ENCODE measurements around the gene SCTR.

Gene SCTR

DNA sequence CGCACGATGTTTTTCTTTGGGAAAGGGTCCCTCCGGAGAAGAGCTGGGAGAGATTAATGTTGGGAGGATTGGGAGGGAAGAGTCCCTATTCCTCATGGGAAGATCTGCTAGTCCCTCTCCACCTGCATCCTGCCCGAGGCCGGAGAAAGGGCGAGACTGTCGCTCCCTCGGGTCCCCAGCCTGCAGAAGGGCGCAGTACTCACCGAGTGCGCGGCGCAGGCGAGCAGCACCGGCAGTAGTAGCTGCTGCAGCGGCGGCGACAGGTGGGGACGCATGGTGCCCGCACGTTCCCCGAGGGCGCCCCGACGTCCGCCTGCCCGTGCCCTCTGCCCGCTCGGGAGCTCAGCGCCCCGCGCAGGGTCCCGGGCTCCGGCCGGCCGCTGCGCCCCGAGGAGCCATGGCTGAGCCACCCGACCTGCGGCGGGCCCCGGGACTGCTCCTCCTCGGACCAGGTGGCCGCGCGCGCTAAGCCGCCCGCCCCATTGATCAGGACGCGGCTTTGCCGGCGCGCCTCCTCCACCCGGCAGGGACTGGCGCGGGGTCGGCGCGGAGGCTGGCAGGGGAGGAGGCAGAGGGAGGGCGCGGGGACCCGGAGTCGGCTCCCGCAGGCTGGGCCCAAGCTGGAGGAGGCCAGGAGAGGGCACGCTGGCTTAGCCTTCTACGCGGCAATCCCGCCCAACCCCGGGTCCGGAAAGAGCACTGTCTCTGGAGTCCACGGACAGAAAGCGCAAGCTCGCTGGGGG is at the start of gene SCTR:
TSS of gene SCTR (minus strand) at position 532 of the 743 bp plus-strand sequence. CDS start at position 275, 257 bp downstream.
- DNase-seq (ENCODE audit: low read depth), result no peak

DNA sequence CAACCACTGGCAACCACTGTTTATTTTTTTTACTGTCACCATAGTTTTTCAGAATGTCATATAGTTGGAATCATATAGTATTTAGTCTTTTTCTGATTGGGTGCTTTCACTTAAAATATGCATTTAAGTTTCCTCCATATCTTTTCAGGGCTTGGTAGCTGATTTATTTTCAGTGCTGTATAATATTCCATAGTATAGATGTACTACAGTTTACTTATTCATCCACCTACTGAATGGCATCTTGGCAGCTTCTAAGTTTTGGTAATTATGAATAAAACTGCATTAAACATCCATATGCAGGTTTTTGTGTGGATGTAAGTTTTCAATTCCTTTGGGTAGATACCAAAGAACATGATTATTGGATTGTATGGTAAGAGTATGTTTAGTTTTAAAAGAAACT is 43.0 kb upstream of the SCTR start:
- no peak for DNase-seq (ENCODE audit: low read depth)

DNA sequence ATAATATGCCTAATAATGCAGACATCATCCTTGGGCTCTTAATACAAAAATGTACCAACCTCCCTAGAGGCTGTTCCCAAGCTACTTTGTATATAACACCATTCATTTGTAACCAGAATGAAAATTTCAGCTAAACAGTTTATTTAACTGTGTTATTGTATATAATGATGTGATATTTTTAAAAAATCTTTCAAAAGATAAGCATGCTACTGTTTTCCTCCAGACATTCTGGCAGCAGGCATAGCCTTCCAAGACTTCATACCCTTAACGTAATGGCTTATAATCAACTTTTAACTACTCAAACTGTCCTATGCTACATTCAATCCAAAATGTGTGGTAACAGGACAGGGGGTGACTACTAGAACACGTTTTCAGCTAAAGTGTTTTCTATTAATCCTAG is 41.2 kb upstream of the SCTR start:
- DNase-seq (ENCODE audit: low read depth), result no peak

DNA sequence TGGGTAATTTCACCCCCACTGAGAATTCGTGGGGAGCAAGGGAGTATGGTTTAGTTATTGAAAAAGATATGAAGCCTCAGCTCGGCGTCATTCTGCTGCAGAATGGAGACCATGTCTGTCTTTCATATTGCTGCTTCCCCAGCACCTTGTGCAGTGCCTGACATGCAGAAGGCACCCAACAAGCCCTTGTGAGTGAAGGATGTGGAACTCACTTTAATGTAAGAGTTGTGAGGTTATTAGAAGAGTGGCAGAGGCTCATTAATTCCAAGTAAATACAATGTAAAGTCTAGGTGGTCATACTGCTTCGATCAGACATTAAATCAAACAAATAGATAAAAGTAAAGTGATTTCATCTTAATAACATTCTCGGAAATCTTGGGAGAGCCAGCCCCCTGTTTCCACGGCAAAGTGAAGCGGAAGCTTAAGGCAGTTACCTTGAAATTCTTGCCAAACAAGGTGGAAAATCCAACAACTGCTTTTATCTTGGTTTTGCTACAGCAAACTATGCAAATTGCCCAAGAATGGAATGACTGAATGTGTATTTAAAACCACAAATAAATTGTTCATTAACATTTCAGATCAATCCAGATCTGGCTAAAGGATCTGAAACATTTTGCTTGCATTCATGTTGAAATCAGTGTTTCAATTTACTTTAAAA is 29.5 kb upstream of the SCTR start:
- DNase-seq (ENCODE audit: low read depth), result no peak

DNA sequence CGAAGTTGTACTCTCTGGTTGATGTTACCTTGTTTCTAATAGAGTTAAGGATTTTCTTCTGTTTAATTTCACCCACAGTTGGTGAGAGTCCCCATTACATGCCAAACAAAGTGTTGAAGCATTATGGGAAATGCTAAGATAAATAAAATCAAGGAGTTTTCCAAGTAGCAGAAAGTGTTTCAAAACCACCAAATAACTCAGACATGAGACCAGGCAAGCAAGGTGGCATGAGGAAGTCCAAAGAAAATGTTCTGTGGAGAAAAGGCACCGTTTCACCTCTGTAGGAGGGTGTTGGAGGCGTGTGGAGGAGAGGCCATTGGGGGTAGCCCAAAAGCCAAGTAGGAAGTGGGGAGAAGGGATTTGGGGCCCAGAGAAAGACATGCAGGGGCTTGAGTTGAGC is 28.6 kb upstream of the SCTR start:
- no peak for DNase-seq (ENCODE audit: low read depth)

DNA sequence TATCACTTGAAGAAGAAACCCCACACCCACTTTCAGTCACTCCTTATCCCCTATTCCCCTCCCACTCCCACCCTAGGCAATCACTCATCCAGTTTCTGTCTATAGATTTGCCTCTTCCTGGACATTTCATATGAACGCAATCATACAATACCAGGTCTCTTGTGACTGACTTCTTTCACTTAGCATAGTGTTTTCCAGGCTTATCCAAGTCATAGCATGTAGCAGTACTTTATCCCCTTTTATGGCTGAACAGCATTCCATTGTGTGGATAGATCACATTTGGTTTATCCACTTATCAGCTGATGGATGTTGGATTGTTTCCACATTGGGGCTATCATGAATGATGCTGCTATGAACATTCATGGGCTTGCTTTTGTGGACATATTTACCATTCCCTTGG is 26.6 kb upstream of the SCTR start:
- no peak for DNase-seq (ENCODE audit: low read depth)

DNA sequence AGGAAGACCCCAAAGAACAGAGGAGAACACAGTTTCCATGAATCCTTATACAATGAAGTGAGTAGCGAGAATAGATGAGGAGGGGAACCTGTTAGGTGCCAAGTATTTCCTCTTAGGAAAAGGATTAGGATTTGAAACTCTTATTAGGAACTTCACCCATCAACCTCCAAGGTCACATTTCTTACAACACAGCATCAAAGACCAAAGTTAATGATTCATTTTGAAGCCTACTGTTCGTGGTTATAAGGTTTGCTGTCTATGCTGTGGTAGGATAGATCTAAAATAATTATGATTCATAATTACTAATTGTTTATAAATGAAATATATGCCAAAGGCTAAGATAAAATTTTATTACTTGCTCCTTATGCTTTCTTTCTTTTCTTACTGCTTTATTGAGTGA is 26.1 kb upstream of the SCTR start:
- no peak for DNase-seq (ENCODE audit: low read depth)

DNA sequence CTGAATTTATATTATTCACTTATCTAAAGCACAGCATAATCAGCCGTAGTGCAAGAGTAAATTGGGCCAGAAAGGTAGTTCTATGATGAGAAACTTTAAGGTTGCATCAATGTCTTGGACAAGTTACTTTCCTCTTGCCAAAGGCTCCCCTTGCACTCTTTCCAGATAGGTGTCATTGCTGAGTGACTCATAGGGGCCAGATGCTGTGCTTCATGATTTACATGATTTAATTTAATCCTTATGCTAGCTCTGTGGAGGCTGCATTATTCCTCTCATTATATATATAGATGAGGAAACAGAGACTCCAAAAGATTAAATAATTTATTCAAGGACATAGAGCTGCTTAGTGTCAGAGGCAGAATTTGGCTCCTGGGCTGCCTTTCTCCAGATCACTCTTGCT is 25.0 kb upstream of the SCTR start:
- peak; percentile 22 for DNase-seq (ENCODE audit: low read depth)

DNA sequence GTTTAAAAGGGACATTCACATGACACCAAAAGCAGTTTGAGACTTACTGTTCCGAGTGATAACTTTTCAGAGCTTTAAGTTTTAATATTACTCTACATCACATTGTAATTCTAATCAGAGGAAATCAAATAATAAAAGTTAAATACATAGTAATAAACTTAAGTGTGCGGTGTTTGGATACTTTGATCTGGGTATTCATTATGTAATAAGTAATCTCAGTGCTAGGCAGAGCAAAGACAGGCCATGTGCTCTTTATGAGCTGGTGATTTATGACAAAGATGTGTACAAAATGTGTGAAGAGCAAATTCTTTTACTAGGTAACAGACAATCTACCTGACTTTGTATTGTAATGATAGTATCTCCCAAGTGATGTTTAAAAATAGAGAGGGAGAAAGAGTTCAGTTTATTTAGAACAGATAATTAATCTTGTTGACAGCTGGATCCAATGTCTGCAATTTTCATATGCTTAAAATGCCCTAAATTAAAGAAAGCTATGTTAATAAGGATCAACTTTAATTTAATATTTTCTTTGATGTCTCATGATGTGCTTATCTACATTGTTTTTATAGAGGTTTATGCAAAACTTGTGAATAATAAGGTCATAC is 24.3 kb upstream of the SCTR start:
- DNase-seq (ENCODE audit: low read depth), result no peak

DNA sequence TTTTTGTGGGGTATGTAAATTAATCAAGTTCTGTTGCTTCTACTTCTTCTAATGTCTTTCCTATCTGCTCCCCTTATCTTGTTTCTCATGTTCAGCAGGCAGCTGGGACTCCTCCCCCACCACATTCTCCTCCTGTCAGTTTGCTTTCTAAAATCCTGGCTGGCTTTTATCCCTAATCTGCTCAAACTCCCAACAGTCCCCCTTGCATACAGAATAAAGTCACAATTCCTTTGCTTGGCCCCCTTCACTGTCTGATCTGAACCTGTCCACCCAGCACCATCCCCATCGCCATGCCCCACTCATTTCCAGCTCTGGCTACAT is 22.1 kb upstream of the SCTR start:
- DNase-seq (ENCODE audit: low read depth), result no peak

DNA sequence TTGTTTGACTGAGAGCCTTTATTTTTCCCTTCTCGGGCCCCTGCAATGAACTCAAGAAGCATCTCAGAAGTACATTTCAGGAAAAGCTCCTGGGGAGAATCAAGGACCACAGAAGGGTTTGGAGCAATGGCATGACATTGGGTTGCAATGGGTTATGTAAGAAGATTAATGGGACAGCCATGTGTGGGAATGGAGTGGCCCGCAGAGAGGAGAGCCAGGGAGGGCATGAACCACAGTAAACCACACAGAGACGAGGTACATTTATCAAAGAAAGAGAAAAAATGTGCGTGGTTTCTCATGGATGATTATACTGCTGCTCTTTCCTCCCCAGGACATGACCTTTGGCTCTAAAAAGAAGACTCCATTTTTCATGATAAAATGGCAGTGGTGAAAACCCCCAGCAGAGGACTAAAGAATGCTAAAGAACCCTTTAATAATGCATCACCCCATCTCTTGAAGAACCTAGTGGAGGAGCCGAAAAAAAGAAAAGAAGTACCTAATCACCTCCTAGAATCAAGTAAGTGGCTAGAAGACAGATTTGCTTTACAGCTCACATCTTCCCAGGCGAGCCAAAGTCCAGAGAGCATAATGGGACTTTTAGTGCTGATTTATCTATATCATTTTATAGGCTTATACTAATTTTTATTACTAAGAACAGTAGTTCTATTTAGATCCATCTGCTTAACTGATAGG is 21.6 kb upstream of the SCTR start:
- DNase-seq (ENCODE audit: low read depth), result no peak

DNA sequence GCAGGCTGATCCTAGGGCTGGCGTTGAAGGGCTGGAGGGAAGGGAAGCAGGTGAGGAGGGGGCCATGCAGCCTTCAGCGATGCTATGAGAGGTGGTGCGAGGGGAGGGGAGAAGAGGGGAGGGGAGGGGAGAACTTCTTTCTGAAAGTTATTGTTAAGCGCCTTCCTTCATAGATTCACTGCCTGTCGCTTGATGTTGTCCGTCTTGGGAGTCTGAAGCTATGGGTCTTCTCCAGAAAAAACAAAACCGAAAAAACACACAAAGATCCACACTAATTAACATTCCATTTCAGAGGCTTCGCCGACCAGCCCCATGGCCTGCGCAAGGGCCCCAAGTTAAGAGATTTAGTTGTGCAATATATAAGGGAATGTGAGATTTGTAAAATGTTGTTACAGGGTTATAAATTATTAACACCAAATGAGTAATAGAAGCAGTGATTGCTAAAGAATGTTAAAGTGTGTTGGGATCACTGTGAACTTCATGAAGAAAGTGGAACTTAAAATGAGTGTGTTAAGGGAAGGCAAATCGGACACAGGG is 20.7 kb upstream of the SCTR start:
- DNase-seq (ENCODE audit: low read depth), result no peak

DNA sequence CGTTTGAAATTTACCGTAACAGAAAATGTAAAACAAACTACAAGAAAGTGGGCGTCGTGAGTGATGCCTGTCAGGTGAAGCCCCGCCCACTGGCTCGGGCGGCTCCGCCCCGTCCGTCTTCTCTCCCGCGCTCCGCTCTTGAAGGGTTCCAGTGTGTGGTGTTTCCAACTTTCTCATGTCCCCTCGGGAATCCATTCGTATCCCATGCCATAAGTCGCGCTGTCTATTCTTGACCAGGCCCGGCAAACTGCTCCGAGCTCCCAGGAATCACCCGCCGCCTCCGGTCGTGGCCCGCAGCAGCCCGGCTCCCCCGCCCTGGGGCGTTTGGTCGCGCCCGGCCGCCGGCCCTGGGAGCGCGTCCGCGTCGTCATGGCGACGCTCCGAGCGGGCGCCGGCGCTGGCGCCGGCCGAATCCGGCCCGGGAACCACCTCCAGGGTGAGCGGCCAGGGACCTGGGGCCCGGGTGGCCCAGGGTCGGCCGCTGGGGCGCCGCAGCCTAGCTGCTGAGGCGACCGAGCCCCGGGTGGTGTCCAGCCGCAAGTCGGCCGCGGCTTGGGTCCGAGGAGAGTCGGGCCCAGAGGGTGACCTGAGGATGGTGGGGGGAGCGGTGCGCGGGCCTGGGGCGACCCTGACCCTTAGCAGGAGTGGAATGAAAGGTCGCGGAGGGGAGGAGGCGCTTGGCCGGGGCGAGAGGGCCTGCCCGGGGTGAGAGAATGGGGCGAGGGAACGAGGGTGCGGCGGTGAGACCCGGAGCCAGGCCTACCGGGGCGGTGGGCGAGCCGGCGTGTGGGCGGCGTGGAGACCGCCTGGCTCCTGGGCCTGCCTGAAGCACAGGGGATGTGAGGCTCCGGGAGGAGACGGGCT is 20.0 kb upstream of the SCTR start, which contains the start of gene CFAP221:
TSS of gene CFAP221 (plus strand) at position 375 of the 864 bp plus-strand sequence. CDS start 1,683 bp downstream, outside the sequence.
- peak; percentile 67 for DNase-seq (ENCODE audit: low read depth)

DNA sequence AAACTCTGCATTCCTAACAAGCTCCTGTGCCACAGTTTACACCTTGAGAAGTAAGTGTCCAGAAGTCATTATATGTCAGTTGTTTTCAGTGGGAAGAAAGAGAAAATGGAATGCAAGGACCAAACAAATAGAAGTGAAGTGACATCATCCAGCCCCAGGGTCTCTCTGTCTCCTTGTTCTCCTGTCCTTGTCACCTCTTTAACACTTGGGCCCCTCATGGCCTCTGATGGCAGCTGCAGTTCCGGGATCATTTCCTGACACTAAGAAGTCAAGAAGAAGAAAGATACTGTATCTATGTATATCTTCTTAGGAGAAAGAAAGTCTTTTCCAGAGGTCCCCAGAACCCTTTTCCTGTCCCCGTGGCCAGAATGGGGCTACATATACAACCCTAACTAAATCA is 17.2 kb upstream of the SCTR start:
- DNase-seq (ENCODE audit: low read depth), result no peak

DNA sequence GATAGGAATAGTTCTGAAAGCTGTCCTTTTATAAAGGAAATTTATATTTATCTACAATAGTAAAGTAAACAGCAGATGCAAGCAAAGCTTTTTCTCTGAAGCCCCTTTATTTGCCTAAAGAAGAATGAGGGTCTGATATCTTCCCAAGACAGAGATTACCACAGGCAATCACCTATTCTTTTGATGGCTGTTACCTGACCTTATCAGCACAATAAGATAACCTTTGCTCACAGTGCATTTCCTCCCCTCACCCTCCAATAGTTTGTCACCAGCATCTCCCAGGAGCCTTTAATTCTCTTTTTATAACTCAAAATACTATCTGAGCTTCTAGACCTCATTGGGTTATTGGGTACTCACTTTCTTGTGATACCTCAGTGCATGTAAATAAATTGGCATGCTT is 13.5 kb upstream of the SCTR start:
- no peak for DNase-seq (ENCODE audit: low read depth)

DNA sequence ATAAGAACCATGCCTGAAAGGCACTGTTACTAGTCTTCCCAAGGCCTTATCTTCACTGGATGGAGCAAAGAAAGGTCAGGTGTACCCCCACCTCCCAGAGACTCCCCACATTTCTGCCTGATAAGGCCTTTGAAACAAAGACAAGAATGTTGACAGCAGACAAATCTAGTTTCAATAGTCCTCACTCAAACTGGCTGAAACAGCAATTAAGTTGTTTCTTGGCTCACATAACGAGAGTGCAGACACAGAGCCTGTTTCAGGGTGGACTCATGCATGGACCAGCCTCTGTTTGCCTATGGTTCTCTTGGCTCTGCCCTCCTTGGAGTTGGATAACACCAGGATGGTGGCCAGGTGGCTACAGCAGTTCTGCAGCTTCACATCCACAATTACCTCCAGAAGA is 12.4 kb upstream of the SCTR start:
- no peak for DNase-seq (ENCODE audit: low read depth)

DNA sequence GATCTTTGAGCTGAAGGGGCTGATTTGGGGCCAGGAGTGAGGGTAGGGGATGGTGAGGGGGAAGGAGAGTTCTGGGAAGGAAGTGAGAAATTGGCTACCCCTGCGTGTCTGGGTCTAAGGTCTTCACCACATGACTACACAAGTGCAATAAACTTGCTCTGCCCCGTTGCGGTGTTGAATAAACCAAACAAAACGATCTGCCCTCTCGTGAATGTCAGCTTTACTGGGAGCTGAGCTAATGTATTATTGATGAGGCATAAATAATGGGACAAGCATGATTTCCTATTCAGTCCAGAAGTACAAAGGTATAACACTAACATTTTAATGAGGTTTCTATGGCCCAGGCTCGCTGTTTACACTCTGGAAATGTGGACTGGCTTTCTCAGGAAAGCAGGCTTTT is 11.9 kb upstream of the SCTR start:
- no peak for DNase-seq (ENCODE audit: low read depth)

DNA sequence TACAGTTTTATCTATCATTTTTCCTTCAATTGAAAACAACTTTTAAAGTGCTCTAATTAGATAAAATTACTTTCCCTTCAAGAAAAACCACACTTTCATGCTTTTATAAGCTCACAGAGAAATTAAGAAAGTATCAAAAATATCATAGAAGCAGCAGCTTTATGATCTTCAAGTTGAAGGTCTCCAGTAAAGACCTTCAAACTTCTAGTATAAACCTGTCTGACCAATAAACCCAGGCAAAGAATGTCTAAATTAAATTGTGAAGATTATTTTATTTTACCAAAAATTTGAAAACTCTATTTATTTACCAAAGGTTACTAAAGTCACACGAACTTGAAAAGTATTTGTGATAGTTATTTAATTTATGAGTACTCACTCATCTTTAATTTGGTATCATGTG is 9.3 kb upstream of the SCTR start:
- no peak for DNase-seq (ENCODE audit: low read depth)

DNA sequence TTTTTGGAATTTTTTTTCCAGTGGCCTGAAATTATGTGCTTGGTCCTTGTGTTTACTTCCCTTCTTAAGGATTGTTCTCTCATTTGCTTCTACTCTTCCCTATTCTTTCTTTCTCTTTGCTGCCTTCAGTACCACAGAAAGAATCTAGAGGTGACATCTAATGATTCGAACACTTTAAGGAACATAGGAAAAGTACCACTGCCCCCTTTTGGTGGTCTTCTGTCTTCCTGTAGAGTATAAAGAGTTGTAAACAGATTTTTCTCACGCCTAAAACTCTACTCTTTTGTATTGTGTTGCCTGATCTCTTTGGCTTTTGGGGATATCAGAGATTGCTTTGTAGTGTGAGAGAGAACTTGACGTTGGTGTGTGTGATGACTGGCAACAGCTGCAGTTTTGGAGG is 7.0 kb upstream of the SCTR start:
- DNase-seq (ENCODE audit: low read depth), result peak; percentile 32

DNA sequence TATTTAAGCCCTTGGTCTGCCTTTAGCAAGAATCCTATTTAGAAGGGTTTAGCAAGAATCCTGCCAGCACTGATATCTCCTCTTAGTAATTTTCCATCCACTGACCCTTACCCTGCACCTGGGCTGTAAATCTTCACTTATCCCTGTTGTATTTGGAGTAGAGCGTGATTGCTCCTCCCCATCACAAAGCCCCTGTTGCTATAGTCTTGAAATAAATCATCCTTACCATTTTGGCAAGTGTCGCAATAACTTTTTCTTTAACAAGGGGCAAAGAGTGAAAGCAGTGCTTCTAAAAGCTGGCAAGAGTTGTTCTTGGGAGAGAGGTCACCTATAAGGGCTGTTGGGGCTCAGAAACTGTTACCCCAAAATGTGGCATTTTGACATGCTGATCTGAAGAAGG is 3.7 kb upstream of the SCTR start:
- DNase-seq (ENCODE audit: low read depth), result no peak

DNA sequence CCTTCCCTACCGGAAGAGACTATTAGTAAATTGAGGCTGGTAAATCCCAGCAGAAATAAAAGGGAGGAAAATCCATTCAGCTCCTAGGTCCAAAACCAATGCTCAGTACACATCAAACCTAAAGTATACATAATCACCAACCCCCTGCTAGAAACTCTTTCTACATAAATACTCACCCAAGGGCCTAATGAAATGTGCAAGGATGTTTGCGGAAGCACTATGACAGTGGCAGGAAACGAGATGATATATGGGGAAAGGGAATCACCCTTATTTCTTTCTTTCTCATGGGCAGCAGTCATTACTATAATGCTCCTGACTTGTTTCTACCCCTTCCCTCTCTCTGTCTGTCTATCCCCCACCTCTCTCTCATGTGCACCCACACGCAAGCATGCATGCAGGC is 1.3 kb upstream of the SCTR start:
- DNase-seq (ENCODE audit: low read depth), result no peak

All from ELR (cell line).